HG02852 (cell line): ENCODE data around the gene GPRC5B.

Experiments used
- ATAC-seq: cut with Tn5 transposase; IDR thresholded peaks from one replicate; pipeline ENCODE4 v1.9.1; 2021; ENCODE audit warnings: mild to moderate bottlenecking, moderate library complexity; ENCODE audit not compliant: unreplicated experiment

The GPRC5B gene

DNA sequence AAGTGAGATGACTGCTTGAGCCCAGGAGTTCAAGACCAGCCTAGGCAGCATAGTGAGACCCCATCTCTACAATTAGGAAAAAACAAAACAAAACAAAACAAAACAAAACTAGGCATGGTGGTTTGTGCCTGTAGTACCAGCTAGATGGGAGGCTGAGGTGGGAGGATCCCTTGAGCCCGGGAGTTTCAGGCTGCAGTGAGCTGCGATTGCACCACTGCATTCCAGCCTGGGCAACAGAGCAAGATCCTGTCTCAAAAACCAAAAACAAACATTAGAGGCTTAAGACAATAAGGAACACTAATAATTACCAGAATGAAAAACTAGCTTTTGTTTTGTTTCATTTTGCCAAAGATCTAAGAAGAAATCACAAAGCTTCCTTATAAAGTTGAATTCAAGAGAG is 69.2 kb downstream of the GPRC5B start:
- ATAC-seq: no peak

DNA sequence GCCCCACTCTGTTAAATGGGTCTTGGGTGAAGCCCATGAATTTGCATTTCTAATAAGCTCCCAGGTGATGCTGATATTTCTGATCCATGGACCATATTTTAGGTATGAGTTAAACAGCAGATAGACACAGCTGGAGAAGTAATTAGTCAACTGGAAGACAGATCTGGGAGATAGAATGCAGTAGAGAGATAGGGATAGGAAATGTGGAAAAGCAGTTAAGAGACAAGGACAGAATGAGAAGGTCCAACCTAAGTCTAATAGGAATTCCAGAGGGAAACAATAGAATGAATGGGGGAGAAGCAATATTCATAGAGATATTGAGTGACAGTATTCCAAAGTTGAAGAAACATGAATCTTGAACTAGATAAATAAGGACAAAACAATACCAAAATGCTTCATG is 71.7 kb downstream of the GPRC5B start:
- ATAC-seq: no peak

DNA sequence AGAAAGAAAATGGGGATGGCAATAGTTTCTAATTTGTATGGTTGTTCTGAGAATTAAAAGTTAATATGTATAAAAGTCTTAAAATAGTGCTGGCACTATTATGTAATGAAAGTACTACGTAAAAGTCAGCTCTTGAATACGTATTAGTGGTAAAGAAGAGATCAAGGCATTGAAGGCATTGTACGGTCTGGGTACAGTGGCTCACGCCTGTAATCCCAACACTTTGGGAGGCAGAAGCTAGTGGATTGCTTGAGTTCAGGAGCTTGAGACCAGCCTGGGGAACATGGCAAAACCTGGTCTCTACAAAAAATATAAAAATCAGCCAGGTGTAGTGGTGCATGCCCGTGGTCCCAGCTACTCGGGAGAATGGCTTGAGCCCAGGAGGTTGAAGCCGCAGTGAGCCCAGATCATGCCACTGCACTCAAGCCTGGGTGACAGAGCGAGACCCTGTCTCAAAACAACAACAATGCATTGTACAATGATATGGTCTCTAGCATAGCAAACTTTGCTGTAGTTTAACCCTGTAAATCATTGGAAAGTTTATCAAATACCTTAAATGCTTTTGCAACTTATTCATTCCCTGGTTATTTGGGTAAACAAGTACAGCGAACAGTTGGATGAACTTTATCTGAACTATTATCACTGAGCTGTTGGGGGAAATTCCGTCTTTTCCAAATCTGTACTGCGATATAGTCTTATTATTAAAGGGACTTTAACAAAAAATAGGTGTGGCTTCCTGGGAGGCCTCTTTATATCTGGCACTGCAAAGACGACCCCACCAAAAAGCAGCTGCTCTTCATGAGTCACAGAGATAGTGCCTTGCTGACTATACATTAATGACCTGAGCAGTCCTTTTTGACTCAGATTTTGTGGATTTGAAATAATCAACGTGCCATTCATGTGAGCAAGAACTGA is 73.6 kb downstream of the GPRC5B start:
- no peak for ATAC-seq

DNA sequence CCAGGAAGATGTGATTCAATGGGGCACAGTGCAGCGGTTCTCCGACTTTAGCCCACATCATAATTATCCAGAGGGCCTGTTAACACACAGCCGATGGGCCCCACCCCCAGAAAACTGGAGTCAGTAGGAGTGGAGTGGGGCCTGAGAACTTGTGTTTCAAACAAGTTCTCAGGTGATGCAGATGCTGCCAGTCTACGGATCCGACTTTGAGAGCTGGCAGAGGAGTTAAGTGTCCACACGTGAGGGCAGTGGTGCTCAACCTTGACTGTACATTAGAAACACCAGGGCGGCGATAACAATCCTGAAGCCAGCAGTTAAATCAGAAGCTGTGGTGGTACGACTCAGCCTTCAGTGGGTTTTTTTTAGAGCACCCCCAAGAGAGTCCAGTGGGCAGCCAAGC is 75.0 kb downstream of the GPRC5B start:
- no peak for ATAC-seq

DNA sequence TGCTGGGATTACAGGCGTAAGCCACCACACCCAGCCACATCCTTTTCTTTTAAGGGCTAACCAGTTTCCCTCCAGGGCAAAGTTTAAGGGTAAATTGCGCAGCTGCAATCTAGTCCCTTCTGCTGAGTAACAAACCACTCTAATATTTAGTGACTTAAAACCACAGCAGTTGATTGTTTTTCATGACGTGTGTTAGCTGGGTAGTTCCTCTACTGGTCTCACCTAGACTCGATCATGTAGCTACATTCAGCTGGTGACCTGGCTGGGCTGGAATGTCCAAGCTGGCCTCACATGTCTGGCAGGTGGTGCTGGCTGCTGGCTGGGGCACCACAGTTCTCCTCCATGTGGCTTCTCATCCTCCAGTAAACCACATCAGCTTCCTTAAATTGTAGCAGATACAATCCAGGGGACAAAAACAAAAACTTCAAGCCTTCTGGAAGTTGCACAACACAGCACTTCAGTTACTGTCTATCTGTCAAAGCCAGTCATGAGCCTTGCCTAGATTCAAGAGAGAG is 75.5 kb downstream of the GPRC5B start:
- ATAC-seq: no peak

DNA sequence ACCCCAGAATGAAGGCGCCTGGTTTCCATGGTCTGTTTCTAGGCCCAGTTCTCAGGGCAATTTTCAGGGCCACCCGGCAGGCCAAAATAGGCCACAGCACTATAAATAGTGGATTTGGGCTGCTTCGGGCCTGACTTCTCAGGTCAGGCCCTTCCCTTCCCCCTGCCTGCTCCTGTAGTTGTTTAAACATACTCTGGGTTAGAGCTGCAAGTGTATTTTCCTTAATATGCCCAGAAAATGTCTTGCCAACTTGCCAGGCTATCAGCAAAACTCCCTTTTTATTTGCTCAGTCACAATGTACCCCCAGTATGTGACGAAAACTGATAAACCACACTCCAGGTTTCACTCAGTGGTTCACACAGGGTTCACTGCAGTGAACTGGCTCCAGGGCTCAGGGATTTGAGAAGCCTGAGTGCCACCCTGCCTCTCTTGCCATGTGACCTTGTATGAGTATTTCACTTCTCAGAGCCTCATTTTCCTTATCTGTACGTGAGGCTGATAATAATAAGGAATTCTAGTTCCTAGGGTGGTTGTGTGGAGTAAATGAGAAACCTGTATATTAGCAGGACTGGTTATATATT is 76.5 kb downstream of the GPRC5B start:
- no peak for ATAC-seq
